Right lobe of liver (tissue), 4 donors: Measurements from ENCODE around the gene NYNRIN.

Experiments
- POLR2A ChIP-seq: fragments of 450-650 bp; IDR thresholded peaks from one replicate; pipeline ENCODE4 v1.6.1; 2017; ENCODE audit warnings: antibody characterized with exemption, mild to moderate bottlenecking
- TF ChIP-seq, protein P1 (sequence below), 4 donors: fragments of 200-600 bp in 3 of 4; fragments of 450-650 bp in 1 of 4; IDR thresholded peaks; one replicate each; pipeline versions ENCODE4 v1.5.1 to v1.8.0; 2016 to 2022; ENCODE audit warnings: antibody characterized with exemption in 4 of 4, mild to moderate bottlenecking in 2 of 4
- donor health status: DM: no; HTN: no; CAD: no.
- donor health status: DM: no; HTN: no; CAD: no.
- donor health status: DM: no; HTN: yes; CAD: no.

- TF ChIP-seq POLR2A, result no peak
- TF ChIP-seq, protein P1, sequence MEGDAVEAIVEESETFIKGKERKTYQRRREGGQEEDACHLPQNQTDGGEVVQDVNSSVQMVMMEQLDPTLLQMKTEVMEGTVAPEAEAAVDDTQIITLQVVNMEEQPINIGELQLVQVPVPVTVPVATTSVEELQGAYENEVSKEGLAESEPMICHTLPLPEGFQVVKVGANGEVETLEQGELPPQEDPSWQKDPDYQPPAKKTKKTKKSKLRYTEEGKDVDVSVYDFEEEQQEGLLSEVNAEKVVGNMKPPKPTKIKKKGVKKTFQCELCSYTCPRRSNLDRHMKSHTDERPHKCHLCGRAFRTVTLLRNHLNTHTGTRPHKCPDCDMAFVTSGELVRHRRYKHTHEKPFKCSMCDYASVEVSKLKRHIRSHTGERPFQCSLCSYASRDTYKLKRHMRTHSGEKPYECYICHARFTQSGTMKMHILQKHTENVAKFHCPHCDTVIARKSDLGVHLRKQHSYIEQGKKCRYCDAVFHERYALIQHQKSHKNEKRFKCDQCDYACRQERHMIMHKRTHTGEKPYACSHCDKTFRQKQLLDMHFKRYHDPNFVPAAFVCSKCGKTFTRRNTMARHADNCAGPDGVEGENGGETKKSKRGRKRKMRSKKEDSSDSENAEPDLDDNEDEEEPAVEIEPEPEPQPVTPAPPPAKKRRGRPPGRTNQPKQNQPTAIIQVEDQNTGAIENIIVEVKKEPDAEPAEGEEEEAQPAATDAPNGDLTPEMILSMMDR (IDR thresholded peaks at IDR 0.05), result no peak
These were observed at the start of gene NYNRIN for GRCh38 chr14:24398653-24399446.
